IMR-90 (cell line): ENCODE data around the gene NDUFB10. TPM values are rescaled to one million over a fixed set of nuclear protein-coding genes. Genes with fewer than 3 reads are reported as not detected.

Source experiments
- ATAC-seq: fragments of 200-7000 bp; cut with Tn5 transposase; 2 replicates; pipeline ENCODE4 v1.9.1; 2020; ENCODE audit warnings: low read depth, mild to moderate bottlenecking, moderate library complexity
- BruUV-seq: library from RNA; stranded (reverse); fragments of 400-500 nt; replicated peaks from 2 replicates; lab custom pipeline; 2021; lab: Mats Ljungman, UMichigan
- CTCF ChIA-PET: fragments of 300-600 bp; formaldehyde crosslinking; extraction: SDS; loops from one replicate; lab custom pipeline; 2021; ENCODE audit warnings: antibody characterized with exemption; lab: Yijun Ruan, JAX
- POLR2A ChIA-PET: fragments of 300-600 bp; sonication (Branson Sonifier 250); formaldehyde crosslinking; loops from one replicate; lab custom pipeline; 2022; ENCODE audit warnings: antibody characterized with exemption; ENCODE audit not compliant: unreplicated experiment; lab: Charles Lee
- DNase-seq: peaks from one replicate; pipeline ENCODE4 v3.0.0; 2013
- H2AFZ ChIP-seq: replicated peaks from 2 replicates; pipeline ENCODE3; 2013; ENCODE audit warnings: low read length, mild to moderate bottlenecking; ENCODE audit not compliant: poor library complexity
- H2AK5ac ChIP-seq: 2 replicates; pipeline ENCODE4 v1.6.1; 2013; ENCODE audit warnings: low read depth, low read length, inconsistent platforms
- H2AK9ac ChIP-seq: replicated peaks from 2 replicates; pipeline ENCODE3; 2013; ENCODE audit warnings: mild to moderate bottlenecking, low read depth, low read length, moderate library complexity; ENCODE audit not compliant: poor library complexity
- H2BK120ac ChIP-seq: 2 replicates; pipeline ENCODE4 v1.6.1; 2013; ENCODE audit warnings: low read depth, low read length, inconsistent platforms
- H2BK15ac ChIP-seq: 3 replicates; pipeline ENCODE4 v1.6.1; 2013; ENCODE audit warnings: low read depth, low read length, inconsistent platforms
- H2BK20ac ChIP-seq: 2 replicates; pipeline ENCODE4 v1.6.1; 2013; ENCODE audit warnings: low read depth, mild to moderate bottlenecking, inconsistent platforms, low read length, moderate library complexity
- H2BK5ac ChIP-seq: 2 replicates; pipeline ENCODE4 v1.6.1; 2013; ENCODE audit warnings: mild to moderate bottlenecking, low read depth, low read length, inconsistent platforms; ENCODE audit not compliant: poor library complexity, severe bottlenecking
- H3K14ac ChIP-seq: replicated peaks from 2 replicates; pipeline ENCODE4 v1.6.1; 2013; ENCODE audit warnings: low read depth, low read length, inconsistent platforms
- H3K18ac ChIP-seq: 2 replicates; pipeline ENCODE4 v1.6.1; 2013; ENCODE audit warnings: low read depth, low read length, control low read depth
- H3K23ac ChIP-seq: 2 replicates; pipeline ENCODE4 v1.6.1; 2013; ENCODE audit warnings: low read depth, low read length, inconsistent platforms
- H3K27ac ChIP-seq: 2 replicates; pipeline ENCODE4 v1.5.1; 2013; ENCODE audit warnings: mild to moderate bottlenecking, control low read depth, low read length; ENCODE audit not compliant: insufficient read depth
- H3K27me3 ChIP-seq: 2 replicates; pipeline ENCODE4 v1.6.1; 2013; ENCODE audit warnings: low read length; ENCODE audit not compliant: control insufficient read depth, insufficient read depth
- H3K36me3 ChIP-seq: 2 replicates; pipeline ENCODE4 v1.6.1; 2013; ENCODE audit warnings: low read length, mixed read lengths; ENCODE audit not compliant: control insufficient read depth, insufficient read depth
- H3K4ac ChIP-seq: 2 replicates; pipeline ENCODE4 v1.6.1; 2013; ENCODE audit warnings: low read depth, low read length, inconsistent platforms
- H3K4me1 ChIP-seq: 2 replicates; pipeline ENCODE4 v1.6.1; 2013; ENCODE audit warnings: low read length, mixed read lengths; ENCODE audit not compliant: control insufficient read depth, insufficient read depth
- H3K4me2 ChIP-seq: 2 replicates; pipeline ENCODE4 v1.6.1; 2013; ENCODE audit warnings: low read depth, mild to moderate bottlenecking, control low read depth, low read length, moderate library complexity
- H3K4me3 ChIP-seq: 2 replicates; pipeline ENCODE4 v1.5.1; 2013; ENCODE audit warnings: low read depth, mild to moderate bottlenecking, control low read depth, low read length, moderate library complexity; ENCODE audit not compliant: insufficient read depth
- H3K56ac ChIP-seq: 2 replicates; pipeline ENCODE4 v1.6.1; 2013; ENCODE audit warnings: low read length, inconsistent platforms; ENCODE audit not compliant: insufficient read depth; ENCODE audit errors: extremely low read depth
- H3K79me1 ChIP-seq, 2 experiments: 2 replicates each; pipeline ENCODE4 v1.6.1; 2013; ENCODE audit warnings: low read length in 2 of 2, inconsistent platforms in 1 of 2, low read depth in 1 of 2
- H3K9ac ChIP-seq: 2 replicates; pipeline ENCODE4 v1.6.1; 2013; ENCODE audit warnings: low read depth, low read length, control low read depth
- H3K9me1 ChIP-seq: 2 replicates; pipeline ENCODE4 v1.6.1; 2013; ENCODE audit warnings: low read length, inconsistent platforms; ENCODE audit not compliant: insufficient read depth
- H3K9me3 ChIP-seq: 2 replicates; pipeline ENCODE4 v1.6.1; 2013; ENCODE audit warnings: low read length; ENCODE audit not compliant: control insufficient read depth, insufficient read depth
- H4K20me1 ChIP-seq: 2 replicates; pipeline ENCODE4 v1.6.1; 2013; ENCODE audit warnings: low read length, inconsistent platforms; ENCODE audit not compliant: insufficient read depth
- H4K5ac ChIP-seq: 2 replicates; pipeline ENCODE4 v1.6.1; 2013; ENCODE audit warnings: mild to moderate bottlenecking, low read depth, low read length, control low read depth
- H4K8ac ChIP-seq, 2 experiments: 2 replicates each; pipeline ENCODE4 v1.6.1; 2013; ENCODE audit warnings: low read depth in 2 of 2, low read length in 2 of 2, control low read depth in 1 of 2, inconsistent platforms in 1 of 2
- H4K91ac ChIP-seq: 2 replicates; pipeline ENCODE4 v1.6.1; 2013; ENCODE audit warnings: low read depth, low read length, inconsistent platforms; ENCODE audit not compliant: insufficient read depth
- WGBS, 2 experiments: methylation state at CpG; one replicate each; pipeline versions ENCODE4 v1.1.5 to v1.1.7; 2013; ENCODE audit warnings: missing lambda C conversion rate in 2 of 2; ENCODE audit not compliant: insufficient read length in 1 of 2; ENCODE audit errors: extremely low coverage in 2 of 2; 5-methylcytosine and 5-hydroxymethylcytosine counted together
- dilution Hi-C: fragments of 300-500 bp; cut with HindIII; formaldehyde crosslinking; loops from one replicate; pipeline ENCODE4 v1.14.3; 2018; ENCODE audit warnings: low sequenced_read_pairs; ENCODE audit not compliant: unreplicated experiment
- in situ Hi-C: fragments of 300-500 bp; cut with MboI; formaldehyde crosslinking; loops from 3 replicates; pipeline ENCODE4 v1.14.3; 2019; ENCODE audit warnings: low sequenced_read_pairs, inconsistent platforms, mixed read lengths
- intact Hi-C: fragments of 100-400 bp; cut with micrococcal nuclease; formaldehyde crosslinking; loops from 2 replicates; pipeline ENCODE4 v1.10.0; 2022
- polyA plus RNA-seq, 3 experiments: library from polyadenylated mRNA; depleted of rRNA; stranded (reverse); fragments of >200 nt; gene quantifications; 2 replicates each; pipeline ENCODE4 v1.2.3, GENCODE V29; 2012; ENCODE audit warnings: low replicate concordance in 1 of 3
- total RNA-seq: library from RNA; depleted of rRNA; stranded (reverse); fragments of >200 nt; gene quantifications from 2 replicates; pipeline ENCODE4 v1.2.3, GENCODE V29; 2012
- TF ChIP-seq, protein P1 (sequence below): conservative IDR thresholded peaks from 2 replicates; pipeline ENCODE4 v1.5.1; 2012; ENCODE audit warnings: mild to moderate bottlenecking, low read depth, low read length, improper control_type of control experiment

Gene NDUFB10
- total and polyA plus RNA-seq, 2 of the 4 experiments (the other 2 are of a cell fraction), result 189 to 220 TPM

- Histone ChIP-seq H3K27me3 (no peaks in the 10 kb centered on the region), H3K23ac (no peak overlapping the region), H2AK5ac (peak overlapping the region; percentile 43; the same call in 1 of the 2 replicates), H2AK9ac (peak overlapping the region; percentile 86), H2BK5ac (no peak overlapping the region), H3K4ac (no peak overlapping the region), H2BK20ac (no peak overlapping the region), H3K27ac (peak overlapping the region; percentile 10; the same call in 1 of the 2 replicates), H4K91ac (no peak overlapping the region), H2AFZ (peak overlapping the region; percentile 91), H3K79me1 (peaks cover 9 to 36% of the 10 kb centered on the region in 2 experiments), H4K8ac (no peak overlapping the region; a peak in 1 of 4 replicates), H3K18ac (no peak overlapping the region), H3K36me3 (peaks cover 30% of the 10 kb centered on the region), H4K20me1 (no peaks in the 10 kb centered on the region; the same call in 1 of the 2 replicates), H3K4me3 (peak overlapping the region; percentile 66), H3K9ac (peak overlapping the region; percentile 62), H2BK15ac (no peak overlapping the region), H3K9me1 (peaks cover 3% of the 10 kb centered on the region; the same call in 1 of the 2 replicates), H4K5ac (no peak overlapping the region), H3K14ac (no peak overlapping the region), H3K4me1 (peaks cover 6% of the 10 kb centered on the region), H2BK120ac (no peak overlapping the region), H3K4me2 (peak overlapping the region; percentile 75), H3K56ac (no peak overlapping the region), H3K9me3 (no peaks in the 10 kb centered on the region)
- TF ChIP-seq, protein P1, sequence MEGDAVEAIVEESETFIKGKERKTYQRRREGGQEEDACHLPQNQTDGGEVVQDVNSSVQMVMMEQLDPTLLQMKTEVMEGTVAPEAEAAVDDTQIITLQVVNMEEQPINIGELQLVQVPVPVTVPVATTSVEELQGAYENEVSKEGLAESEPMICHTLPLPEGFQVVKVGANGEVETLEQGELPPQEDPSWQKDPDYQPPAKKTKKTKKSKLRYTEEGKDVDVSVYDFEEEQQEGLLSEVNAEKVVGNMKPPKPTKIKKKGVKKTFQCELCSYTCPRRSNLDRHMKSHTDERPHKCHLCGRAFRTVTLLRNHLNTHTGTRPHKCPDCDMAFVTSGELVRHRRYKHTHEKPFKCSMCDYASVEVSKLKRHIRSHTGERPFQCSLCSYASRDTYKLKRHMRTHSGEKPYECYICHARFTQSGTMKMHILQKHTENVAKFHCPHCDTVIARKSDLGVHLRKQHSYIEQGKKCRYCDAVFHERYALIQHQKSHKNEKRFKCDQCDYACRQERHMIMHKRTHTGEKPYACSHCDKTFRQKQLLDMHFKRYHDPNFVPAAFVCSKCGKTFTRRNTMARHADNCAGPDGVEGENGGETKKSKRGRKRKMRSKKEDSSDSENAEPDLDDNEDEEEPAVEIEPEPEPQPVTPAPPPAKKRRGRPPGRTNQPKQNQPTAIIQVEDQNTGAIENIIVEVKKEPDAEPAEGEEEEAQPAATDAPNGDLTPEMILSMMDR, result no peak
- ChIA-PET POLR2A (no interaction called here), CTCF (no interaction called here)
- intact Hi-C loops (no loop called here), in situ Hi-C loops (no loop called here), dilution Hi-C loops (no loop called here)
- 6% methylated on average over 14 of the region's 22 CpGs; no CpG with 5 or more reads in 1 of the 2 experiments for WGBS, 2 experiments
- no peak for DNase-seq
- no TSS peak for BruUV-seq
- ATAC-seq, result peak; percentile 42
These were observed 13.1 kb downstream of the NDUFB10 start for GRCh38 chr16:1972490-1972877.
